AG04450 (cell line): ENCODE results near the gene ESCO1. TPM values are rescaled to one million over a fixed set of nuclear protein-coding genes. Genes with fewer than 3 reads are reported as not detected.

Source experiments
- CTCF ChIA-PET: fragments of 300-600, 350-600 bp; formaldehyde crosslinking; extraction: SDS; loops from one replicate; lab custom pipeline; 2022; ENCODE audit warnings: antibody characterized with exemption, inconsistent platforms; lab: Charles Lee
- POLR2A ChIA-PET: fragments of 350-600 bp; formaldehyde crosslinking; extraction: SDS; loops from one replicate; lab custom pipeline; 2021; ENCODE audit warnings: antibody characterized with exemption, inconsistent platforms; lab: Yijun Ruan, JAX
- DNase-seq: peaks from one replicate; pipeline ENCODE4 v3.0.0-alpha.2; 2011; ENCODE audit warnings: low read depth, low spot score
- H3K27ac ChIP-seq: one replicate; pipeline ENCODE4 v1.5.1; 2012; ENCODE audit warnings: low read depth, low read length, control low read depth
- H3K27me3 ChIP-seq: one replicate; pipeline ENCODE4 v1.6.0; 2012; ENCODE audit warnings: low read length; ENCODE audit not compliant: control insufficient read depth, insufficient read depth
- H3K4me3 ChIP-seq: 2 replicates; pipeline ENCODE4 v1.5.1; 2011; ENCODE audit warnings: mild to moderate bottlenecking, low read depth, low read length, control low read depth
- H3K9me3 ChIP-seq: 2 replicates; pipeline ENCODE4 v1.5.1; 2012; ENCODE audit warnings: low read length; ENCODE audit not compliant: control insufficient read depth, insufficient read depth
- CTCF ChIP-seq: IDR thresholded peaks from 2 replicates; pipeline ENCODE4 v1.5.1; 2011; ENCODE audit warnings: low read depth, low read length, control low read depth, inconsistent platforms
- polyA plus RNA-seq: library from polyadenylated mRNA; depleted of rRNA; stranded (reverse); fragments of >200 nt; gene quantifications from 2 replicates; pipeline ENCODE4 v1.2.3, GENCODE V29; 2011

Gene ESCO1
- polyA plus RNA-seq, 1 experiment: 8.9 TPM

DNA sequence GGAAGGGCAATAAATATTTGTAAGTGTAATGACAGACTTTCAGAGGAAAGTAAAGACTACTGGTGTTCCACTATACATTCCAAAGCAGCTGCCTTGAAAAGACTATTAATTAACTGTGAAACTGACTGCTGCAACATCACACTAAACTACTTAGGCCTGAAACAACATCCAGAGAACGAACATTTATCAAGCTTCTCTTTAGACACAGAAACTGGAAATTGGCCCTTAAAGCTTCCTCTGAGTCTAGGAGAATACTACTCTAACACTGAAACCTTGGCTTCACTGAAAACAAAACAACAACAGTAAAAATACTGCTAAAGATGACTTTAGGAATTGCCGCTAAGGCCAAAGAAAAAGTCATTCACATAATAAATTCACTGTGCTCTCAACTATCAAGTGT lies 74.6 kb downstream of the ESCO1 start:
- no peaks in the 10 kb centered on the region for H3K9me3 ChIP-seq
- H3K27ac ChIP-seq: no peak overlapping the region
- POLR2A ChIA-PET: no interaction called here
- no peak for DNase-seq
- CTCF ChIA-PET: interaction anchor here (1.2 kb wide), 1 partner anchor 75 kb away, joined by 4 read pairs; the partner anchor contains the start of gene ESCO1
- H3K4me3 ChIP-seq: no peak overlapping the region
- TF ChIP-seq CTCF: no peak
- H3K27me3 ChIP-seq: no peaks in the 10 kb centered on the region

- Histone ChIP-seq H3K9me3 (no peaks in the 10 kb centered on the region), H3K27ac (no peak overlapping the region), H3K4me3 (no peak overlapping the region), H3K27me3 (no peaks in the 10 kb centered on the region)
- CTCF ChIA-PET: no interaction called here
- no peak for DNase-seq
- no peak for TF ChIP-seq CTCF
- POLR2A ChIA-PET: no interaction called here
These were observed 78.0 kb downstream of the ESCO1 start for GRCh38 chr18:21522530-21522929.

- no peak for TF ChIP-seq CTCF
- Histone ChIP-seq H3K9me3 (no peaks in the 10 kb centered on the region), H3K27me3 (no peaks in the 10 kb centered on the region), H3K27ac (no peak overlapping the region), H3K4me3 (no peak overlapping the region)
- ChIA-PET CTCF (interaction anchor here (1.0 kb wide), 1 partner anchor 99 kb away, joined by 3 read pairs; no protein-coding TSS in a partner anchor), POLR2A (no interaction called here)
- no peak for DNase-seq
These were observed 86.8 kb downstream of the ESCO1 start for GRCh38 chr18:21513741-21514140.

DNA sequence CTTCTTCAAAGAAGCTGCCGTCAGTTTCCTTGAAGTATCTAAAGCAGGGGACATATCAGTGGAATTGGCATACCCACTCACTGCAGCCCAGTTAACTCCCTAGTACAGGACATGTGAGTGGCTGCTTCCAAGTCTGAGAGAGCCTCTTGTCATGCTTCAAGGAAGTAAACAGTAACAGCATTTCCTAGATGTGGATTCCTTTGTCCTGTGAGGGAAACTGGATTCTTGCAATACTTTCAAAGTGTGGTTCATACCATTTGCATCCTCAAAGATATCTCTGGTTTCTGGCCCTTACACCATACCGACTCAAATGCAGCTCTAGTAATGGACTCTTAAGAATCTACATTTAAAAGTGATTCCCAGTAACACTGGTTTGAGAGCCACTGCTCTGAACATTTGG lies 87.2 kb downstream of the ESCO1 start:
- ChIA-PET CTCF (interaction anchor here (1.0 kb wide), 2 partner anchors 87 to 99 kb away, joined by 3 read pairs; partner anchors contain the start of gene ESCO1), POLR2A (no interaction called here)
- no peak for DNase-seq
- no peak overlapping the region for H3K4me3 ChIP-seq
- no peak for TF ChIP-seq CTCF
- no peak overlapping the region for H3K27ac ChIP-seq
- no peaks in the 10 kb centered on the region for H3K27me3 ChIP-seq
- H3K9me3 ChIP-seq: no peaks in the 10 kb centered on the region

- ChIA-PET CTCF (interaction anchor here (0.5 to 0.8 kb wide), 2 partner anchors 9 to 73 kb away, joined by 3 to 4 read pairs; no protein-coding TSS in a partner anchor), POLR2A (interaction anchor here (0.5 kb wide), 1 partner anchor 89 kb away, joined by 4 read pairs; no protein-coding TSS in a partner anchor)
- no peak for TF ChIP-seq CTCF
- no peak overlapping the region for H3K27ac ChIP-seq
- H3K27me3 ChIP-seq: no peaks in the 10 kb centered on the region
- H3K4me3 ChIP-seq: no peak overlapping the region
- no peak for DNase-seq
- H3K9me3 ChIP-seq: no peaks in the 10 kb centered on the region
These were observed 91.4 kb downstream of the ESCO1 start for GRCh38 chr18:21509062-21509461.
